RCC 7860 (cell line): Measurements from ENCODE around the gene LUZP2.

Source experiments
- DNase-seq: peaks from one replicate; pipeline ENCODE4 v3.0.0-alpha.2; 2015; ENCODE audit warnings: low spot score
- FAIRE-seq: peaks from 2 replicates; lab custom pipeline; 2012; peaks lifted over from hg19 to GRCh38; lab: Jason Lieb, UNC

Gene LUZP2

DNA sequence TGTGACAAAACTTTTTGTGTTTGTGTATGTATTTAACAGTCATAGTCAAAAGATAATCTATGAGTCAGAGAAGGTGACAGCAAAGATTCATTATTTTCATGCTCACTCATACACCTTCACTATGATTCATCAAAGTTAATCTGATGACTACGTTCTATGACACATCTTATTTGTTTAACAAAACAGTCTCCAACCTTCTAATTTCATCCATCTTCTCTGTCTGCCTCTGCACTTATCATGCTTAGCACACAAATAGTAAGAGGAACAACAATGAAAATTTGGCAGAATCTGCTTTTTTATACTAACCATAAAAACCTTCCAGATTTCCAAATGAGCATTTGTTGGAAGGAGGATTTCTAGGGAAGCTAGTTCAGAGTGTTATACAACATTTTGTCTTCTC is 568.9 kb downstream of the LUZP2 start:
- DNase-seq (peak; percentile 53), FAIRE-seq (no peak)

DNA sequence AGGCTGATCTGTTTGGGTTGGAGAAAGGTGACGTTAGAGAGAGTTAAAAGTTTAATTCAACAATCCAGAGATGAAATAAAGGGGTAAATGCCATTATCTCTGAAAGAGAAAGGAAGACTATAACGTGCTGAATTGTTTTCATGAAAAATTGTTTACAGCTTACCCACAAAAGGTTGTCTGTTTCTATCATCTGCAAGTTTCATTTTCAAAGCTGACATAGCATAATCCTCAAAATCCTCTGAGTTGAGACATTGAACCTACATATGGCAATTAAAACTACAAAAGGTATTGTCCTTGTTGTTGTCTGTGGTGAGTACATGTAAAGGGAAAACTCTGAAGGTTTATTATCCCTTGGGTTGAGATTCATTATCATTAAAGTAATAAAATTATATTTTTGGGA is 569.9 kb downstream of the LUZP2 start:
- no peak for DNase-seq
- FAIRE-seq: no peak

- FAIRE-seq (no peak), DNase-seq (no peak)
Measured at GRCh38 chr11:25068451-25068850, 571.6 kb downstream of the LUZP2 start.

DNA sequence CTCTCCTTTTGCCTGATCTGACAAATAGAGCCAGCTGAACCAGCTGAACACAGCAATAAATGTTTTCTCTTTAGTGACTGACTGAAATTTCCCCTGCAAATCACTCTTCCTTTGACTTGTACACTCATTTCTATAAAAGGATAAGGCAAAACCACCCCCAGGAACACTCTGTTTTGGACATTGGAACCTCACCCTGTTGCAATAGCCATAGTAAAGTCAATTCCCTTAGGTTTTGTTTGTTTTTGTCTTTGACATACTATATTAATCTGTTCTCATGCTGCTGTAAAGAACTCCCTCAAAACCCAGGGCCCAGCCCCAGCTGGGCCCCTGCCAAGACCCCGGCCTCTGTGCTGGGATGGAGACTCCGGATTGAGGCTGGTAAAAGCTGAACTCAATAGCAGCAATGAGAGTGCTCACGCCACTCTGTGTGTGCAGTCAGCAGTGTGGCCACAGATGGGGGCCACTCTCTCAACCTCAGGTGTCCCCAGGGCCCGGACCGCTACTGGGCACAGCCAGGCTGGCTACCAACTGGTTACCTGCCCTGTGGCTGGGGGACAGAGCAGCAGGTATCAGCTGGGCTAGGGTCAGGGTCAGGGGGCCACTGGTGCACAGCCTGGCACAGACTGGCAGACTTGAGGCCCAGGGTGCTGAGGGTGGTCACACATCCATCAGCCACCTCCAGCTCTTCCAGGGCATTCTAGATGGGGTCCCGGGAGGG is 597.4 kb downstream of the LUZP2 start:
- DNase-seq: no peak
- FAIRE-seq: no peak

DNA sequence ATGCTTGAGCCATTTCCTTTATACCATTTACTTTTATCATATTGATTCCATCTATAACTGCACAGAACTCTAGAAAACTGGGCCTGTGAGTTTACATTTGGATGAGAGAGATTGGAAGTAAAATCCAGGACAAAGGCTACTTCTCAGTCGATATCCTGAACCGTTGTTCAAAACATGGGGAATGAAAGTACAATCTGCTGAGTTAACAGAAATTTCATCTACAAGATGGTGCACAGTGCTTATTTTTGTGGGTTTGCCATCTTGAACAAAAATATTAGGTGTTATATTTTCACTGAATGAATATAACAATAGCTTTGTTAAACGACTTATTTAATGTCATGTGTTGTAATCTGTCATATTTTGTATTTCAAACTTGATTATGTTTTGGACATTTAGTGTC is 622.6 kb downstream of the LUZP2 start:
- FAIRE-seq (no peak), DNase-seq (no peak)
